Left forelimb (tissue), 1 donor: Measurements from ENCODE around the gene SLC38A11.
"Not testable (repeated sequence)": the region's sequence is repeated elsewhere in the genome, so short reads cannot be mapped to it uniquely, and the experiment has no call there.

ENCODE experiments used
- DNase-seq: peaks from one replicate; pipeline ENCODE4 v3.0.0-alpha.2; 2018; ENCODE audit warnings: low spot score

SLC38A11 gene

DNA sequence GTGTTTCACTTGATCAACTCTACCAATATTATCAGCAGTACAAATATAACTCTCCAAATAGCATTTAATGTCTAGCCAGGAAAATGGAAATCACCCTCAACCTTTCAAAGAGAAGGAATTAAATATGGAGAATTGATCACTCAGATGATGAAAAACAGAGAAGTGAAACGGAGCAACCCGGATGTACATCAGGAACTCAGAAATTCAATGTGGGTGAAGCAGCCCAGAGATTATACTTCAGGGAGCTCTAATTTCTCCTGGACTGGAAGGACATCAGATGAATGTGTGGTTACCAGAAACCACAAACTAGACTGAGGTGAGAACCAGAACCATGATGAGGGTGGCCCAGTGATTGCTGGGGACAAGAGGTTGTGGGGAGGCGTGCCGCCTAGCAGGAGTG, 78.2 kb downstream of the SLC38A11 start:
- no peak for DNase-seq

DNA sequence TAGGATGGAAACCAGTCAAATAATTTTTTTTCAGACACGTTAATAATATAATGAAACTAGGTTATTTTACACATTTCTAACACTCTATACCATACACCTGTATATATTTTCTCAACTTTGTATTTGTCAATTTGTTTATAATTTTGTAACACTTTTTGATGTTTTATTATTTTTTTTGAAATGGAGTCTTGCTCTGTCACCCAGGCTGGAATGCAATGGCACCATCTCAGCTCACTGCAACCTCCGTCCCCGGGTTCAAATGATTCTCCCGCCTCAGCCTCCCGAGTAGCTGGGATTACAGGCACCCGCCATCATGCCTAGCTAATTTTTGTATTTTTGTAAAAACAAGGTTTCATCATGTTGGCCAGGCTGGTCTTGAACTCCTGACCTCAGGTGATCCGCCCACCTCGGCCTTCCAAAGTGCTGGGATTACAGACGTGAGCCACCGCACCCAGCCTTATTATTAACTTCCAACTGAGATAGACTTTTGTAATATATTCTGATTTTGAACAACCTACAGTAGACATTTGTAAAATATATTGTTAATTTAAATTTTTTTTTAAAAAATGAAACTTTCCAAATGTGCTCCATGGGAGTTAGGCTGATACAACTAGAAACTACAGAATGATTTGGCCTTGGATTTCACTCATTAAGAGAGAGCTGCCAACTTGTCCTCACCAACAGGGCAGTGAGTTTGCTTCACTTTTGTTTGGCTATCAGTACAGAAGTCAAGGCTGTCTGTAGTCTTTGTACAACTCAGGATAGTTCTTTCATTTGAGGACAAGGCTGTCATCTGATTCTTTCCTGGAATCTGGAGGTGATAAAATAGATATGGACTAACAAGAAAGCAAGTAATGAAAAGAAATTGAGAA, 79.8 kb downstream of the SLC38A11 start:
- no peak for DNase-seq

GRCh38 chr2:164873210-164873908, 82.0 kb downstream of the SLC38A11 start:
- DNase-seq, result no peak

DNA sequence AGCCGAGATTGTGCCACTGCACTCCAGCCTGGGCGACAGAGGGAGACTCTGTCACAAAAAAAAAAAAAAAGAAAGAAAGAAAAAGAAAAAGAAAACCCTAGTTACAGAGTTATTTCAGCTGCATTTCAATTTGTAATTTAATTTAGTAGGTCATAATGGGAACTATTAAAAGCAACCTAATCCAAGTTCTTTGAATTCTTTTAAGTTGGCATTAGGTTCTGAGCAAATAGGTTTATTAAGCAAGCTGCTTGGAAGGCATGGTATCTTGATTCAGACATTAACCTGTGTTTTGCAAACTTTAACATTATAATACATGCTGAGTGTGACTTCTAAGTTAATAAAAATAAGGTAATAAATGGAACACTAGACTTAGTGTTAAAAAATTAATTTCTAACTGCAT, 83.9 kb downstream of the SLC38A11 start:
- DNase-seq, result no peak

GRCh38 chr2:164869420-164869772, 85.9 kb downstream of the SLC38A11 start:
- DNase-seq, result no peak

DNA sequence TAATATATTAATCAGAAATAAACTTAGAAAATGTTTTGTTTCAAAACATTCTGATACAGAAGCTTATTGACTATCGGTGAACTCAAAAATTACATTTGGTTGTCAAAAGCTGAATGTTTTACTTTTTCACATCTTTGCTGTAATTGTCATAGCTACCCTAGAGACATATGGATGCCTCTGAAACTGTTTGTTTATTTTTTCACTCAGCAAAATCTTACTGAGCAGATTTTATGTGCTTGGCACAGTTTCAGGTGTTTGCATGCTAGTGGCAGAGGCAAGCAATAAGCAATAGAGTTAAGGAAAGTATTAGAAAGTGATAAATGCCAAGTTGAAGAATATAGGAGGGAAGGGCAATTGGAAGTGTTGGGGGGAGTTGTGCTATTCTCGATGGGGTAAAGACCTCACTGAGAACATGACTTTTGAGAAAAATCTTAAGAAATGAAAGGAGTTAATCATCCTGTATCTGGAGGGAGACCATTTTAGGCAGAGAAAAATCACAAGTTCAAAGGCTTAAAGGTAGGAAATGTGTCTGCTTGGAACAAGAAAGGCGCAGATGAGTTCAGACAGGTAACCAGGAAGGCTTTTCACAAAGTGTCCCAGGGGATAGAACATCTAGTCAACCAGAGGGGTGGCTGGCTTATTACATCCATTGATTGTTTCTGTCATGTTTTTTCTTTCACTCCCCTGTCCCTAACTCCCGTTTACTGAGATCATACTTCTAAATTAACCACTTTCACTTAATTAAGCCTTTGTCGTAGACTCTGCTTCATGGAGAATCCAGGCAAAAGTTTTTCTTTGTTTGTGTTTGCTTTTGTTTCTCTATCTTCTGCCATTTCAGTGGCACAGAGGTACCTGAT, 86.5 kb downstream of the SLC38A11 start:
- no peak for DNase-seq

- DNase-seq, result no peak
Observed at GRCh38 chr2:164867779-164868397, 87.4 kb downstream of the SLC38A11 start.

DNA sequence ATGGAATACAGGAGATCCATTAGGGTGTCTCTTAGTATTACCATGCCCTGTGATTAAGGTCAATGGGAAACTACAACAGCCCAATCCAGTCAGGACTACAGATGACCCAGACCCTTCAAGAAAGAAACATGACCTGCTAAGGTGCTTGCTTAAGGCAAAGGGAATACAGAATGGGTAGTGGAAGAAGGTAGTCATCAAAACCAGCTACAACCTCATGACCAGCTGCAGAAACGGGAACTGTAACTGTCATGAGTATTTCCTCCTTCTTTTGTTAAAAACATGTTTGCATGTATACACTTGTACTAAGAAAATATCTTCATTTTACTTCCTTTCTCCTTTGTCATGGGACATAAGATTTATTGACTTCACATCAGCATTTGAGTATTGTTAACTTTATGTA, 88.9 kb downstream of the SLC38A11 start:
- DNase-seq, result not testable (repeated sequence)

DNA sequence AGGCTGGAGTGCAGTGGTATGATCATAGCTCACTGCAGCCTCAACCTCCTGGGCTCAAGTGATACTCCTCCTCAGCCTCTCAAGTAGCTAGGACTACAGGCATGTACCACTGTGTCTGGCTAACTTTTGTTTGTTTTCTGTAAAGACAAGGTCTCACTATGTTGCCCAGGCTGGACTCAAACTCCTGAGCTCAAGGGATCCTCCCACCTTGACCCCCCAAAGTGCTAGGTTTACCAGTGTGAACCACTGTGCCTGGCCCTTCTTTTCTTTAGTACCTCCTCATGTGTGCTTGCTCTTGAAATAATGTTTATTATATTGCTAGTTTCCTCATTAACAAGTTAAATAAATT, 94.7 kb downstream of the SLC38A11 start:
- no peak for DNase-seq

GRCh38 chr2:164859906-164860693, 95.2 kb downstream of the SLC38A11 start:
- not testable (repeated sequence) for DNase-seq

- no peak for DNase-seq
Observed at GRCh38 chr2:164859251-164859818, 96.0 kb downstream of the SLC38A11 start.

GRCh38 chr2:164852086-164852485, 103.2 kb downstream of the SLC38A11 start:
- no peak for DNase-seq

GRCh38 chr2:164850235-164850634, 105.1 kb downstream of the SLC38A11 start:
- no peak for DNase-seq

DNA sequence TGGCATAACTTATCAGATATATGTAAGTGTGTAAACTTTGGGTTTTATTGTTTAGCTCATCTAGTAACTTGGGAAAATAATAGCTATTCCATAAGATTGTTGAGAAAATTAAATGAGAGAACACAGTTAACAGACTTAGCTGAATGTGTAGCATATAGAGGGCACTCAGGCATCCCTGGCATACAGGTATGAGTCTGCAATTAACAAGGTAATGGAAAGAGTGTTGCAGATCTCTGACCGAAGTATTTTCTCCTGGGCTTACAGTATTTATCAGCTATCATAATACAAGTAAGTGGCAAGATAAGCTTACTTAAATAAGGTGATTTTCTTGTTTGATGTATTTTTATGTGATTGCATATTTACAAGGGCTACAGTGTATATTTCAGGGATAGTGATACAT, 105.8 kb downstream of the SLC38A11 start:
- no peak for DNase-seq

- no peak for DNase-seq
Observed at GRCh38 chr2:164847981-164848741, 107.2 kb downstream of the SLC38A11 start.

DNA sequence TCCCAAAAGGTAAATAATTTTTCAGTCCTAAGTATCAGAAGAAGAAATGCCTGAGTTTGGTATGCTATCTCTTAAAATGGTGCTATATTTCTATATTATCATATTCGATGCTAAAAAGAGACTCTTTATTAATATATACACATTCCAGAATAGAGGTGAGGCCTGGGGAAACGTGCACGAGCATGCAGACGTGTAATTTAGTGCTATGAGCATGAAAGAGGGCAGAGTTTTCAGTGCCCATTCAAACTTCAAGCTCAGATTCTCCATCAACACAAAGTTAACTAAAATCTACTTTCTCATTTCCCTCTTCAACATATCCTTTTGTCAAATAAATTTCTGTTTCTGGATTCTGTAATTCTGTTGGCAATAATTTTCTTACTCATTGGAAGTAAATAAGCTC, 108.0 kb downstream of the SLC38A11 start:
- no peak for DNase-seq

- no peak for DNase-seq
Observed at GRCh38 chr2:164846276-164846675, 109.0 kb downstream of the SLC38A11 start.
